Lung (tissue), 12 donors: Measurements from ENCODE around the gene TPPP2. TPM values are rescaled to one million over a fixed set of nuclear protein-coding genes. Genes with fewer than 3 reads are reported as not detected.

Experiments used
- ATAC-seq: fragments of 200-7000 bp; cut with Tn5 transposase; one replicate; pipeline ENCODE4 v1.9.1; 2020; ENCODE audit warnings: moderate number of reproducible peaks; ENCODE audit not compliant: insufficient read depth, low FRiP score
- DNase-seq, 3 donors: peaks; one replicate each; pipeline ENCODE4 v3.0.0-alpha.2; 2013 to 2017
- H3K27ac ChIP-seq, 2 donors: one replicate each; pipeline ENCODE4 v1.5.1; 2013; ENCODE audit warnings: mild to moderate bottlenecking in 2 of 2, moderate library complexity in 2 of 2, control low read depth in 1 of 2, inconsistent platforms in 1 of 2, low read depth in 1 of 2, low read length in 1 of 2
- H3K27me3 ChIP-seq, 3 donors: one replicate each; pipeline ENCODE4 v1.5.1; 2013; ENCODE audit warnings: low read length in 2 of 3; ENCODE audit not compliant: control insufficient read depth in 3 of 3, insufficient read depth in 3 of 3
- H3K36me3 ChIP-seq, 4 donors: one replicate each; pipeline ENCODE4 v1.5.1; 2013; ENCODE audit warnings: low read length in 4 of 4, mild to moderate bottlenecking in 1 of 4, moderate library complexity in 1 of 4; ENCODE audit not compliant: control insufficient read depth in 4 of 4, insufficient read depth in 4 of 4
- H3K4me1 ChIP-seq, 5 donors: one replicate each; pipeline ENCODE4 v1.5.1; 2013; ENCODE audit warnings: low read length in 5 of 5, mild to moderate bottlenecking in 2 of 5, moderate library complexity in 1 of 5; ENCODE audit not compliant: control insufficient read depth in 5 of 5, insufficient read depth in 5 of 5
- H3K4me3 ChIP-seq: one replicate; pipeline ENCODE4 v1.5.1; 2013; ENCODE audit warnings: mild to moderate bottlenecking, control low read depth, moderate library complexity
- H3K9ac ChIP-seq, 2 donors: one replicate each; pipeline ENCODE4 v1.5.1; 2013; ENCODE audit warnings: low read length in 2 of 2, control low read depth in 1 of 2; ENCODE audit not compliant: insufficient read depth in 1 of 2
- H3K9me3 ChIP-seq, 4 donors: one replicate each; pipeline ENCODE4 v1.5.1; 2013; ENCODE audit warnings: low read length in 3 of 4, mild to moderate bottlenecking in 1 of 4, moderate library complexity in 1 of 4; ENCODE audit not compliant: control insufficient read depth in 4 of 4, insufficient read depth in 3 of 4
- CTCF ChIP-seq: IDR thresholded peaks from 2 replicates; pipeline ENCODE4 v1.5.1; 2012; ENCODE audit warnings: mild to moderate bottlenecking; ENCODE audit errors: control extremely low read depth, extremely low read depth
- WGBS, 2 donors: extraction: QIAGEN DNeasy Blood & Tissue Kit; methylation state at CpG; one replicate each; pipeline ENCODE4 v1.1.7; 2013; 5-methylcytosine and 5-hydroxymethylcytosine counted together
- polyA plus RNA-seq, 2 donors: library from polyadenylated mRNA; stranded (reverse); fragments of 200-250 nt; gene quantifications; one replicate each; pipeline ENCODE4 v1.2.1, GENCODE V29; 2013
- total RNA-seq, 2 donors: library from RNA; depleted of rRNA in 1 of 2; stranded (reverse); fragments of >200 nt in 1 of 2; gene quantifications; one replicate each; pipeline ENCODE4 v1.2.1, GENCODE V29; 2014 to 2021
- donor health status: control.
- donor health status: control.
- donor health status: Bipolar disorder and iron deficiency.
- donor health status: healthy.
- donor health status: DM: yes; HTN: yes; CAD: no.

Gene TPPP2
- total and polyA plus RNA-seq, 4 donors, result 0.65 TPM; not detected in 3

- DNase-seq, result no peak
- Histone ChIP-seq H3K9me3 (no peaks in the 10 kb centered on the region), H3K4me3 (no peak overlapping the region), H3K4me1 (peaks cover 0 to 5% (median 0%) of the 10 kb centered on the region in 5 donors), H3K9ac (no peak overlapping the region), H3K27me3 (no peaks in the 10 kb centered on the region), H3K36me3 (no peaks in the 10 kb centered on the region), H3K27ac (no peak overlapping the region)
- no peak for TF ChIP-seq CTCF
- ATAC-seq, result no peak
- 72 to 79% methylated on average over 8 of the region's 8 CpGs for WGBS, 2 donors
These were observed 30.0 kb downstream of the TPPP2 start for GRCh38 chr14:21059842-21060613.

DNA sequence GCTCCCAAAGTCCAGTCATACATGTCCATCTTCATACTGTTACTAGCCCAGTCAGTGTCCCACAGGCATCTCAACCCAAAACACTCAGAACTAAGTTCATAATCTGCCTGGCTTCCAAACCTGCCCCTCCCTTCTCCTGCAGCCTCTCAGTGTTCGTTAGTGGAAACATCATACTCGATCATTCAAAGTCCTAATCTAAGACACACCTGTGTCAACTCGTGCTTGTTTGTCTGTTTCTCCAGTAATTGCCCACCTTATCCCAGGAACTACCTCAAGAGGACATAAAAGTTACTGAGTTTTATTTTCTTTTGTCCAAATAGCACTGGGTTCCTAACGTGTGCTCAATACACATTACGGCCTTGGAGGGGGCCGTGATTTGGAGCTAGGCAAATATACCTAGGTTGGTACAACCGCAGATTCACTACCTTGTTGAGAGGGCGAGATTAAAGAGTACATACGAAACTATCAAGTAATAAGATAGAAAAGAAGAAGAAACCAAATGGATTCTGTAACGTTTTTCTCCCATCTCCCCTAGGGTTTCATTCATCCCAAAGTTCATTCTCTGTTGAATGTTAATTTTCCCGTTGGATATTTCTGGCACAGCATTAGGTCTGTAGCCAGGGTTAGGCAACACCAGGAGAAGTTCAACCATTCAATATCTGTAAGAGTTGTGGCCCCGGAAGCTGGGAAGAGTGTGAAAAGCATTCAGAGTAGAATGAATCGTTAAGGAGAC is 30.8 kb downstream of the TPPP2 start:
- no peak overlapping the region for H3K9ac ChIP-seq
- WGBS, 2 donors, result 80 to 87% methylated on average over 13 of the region's 13 CpGs
- no peak for TF ChIP-seq CTCF
- no peaks in the 10 kb centered on the region for H3K27me3 ChIP-seq
- no peak overlapping the region for H3K27ac ChIP-seq
- peaks cover 0 to 5% (median 0%) of the 10 kb centered on the region in 5 donors for H3K4me1 ChIP-seq
- no peak overlapping the region for H3K4me3 ChIP-seq
- H3K36me3 ChIP-seq, result no peaks in the 10 kb centered on the region
- no peak for ATAC-seq
- DNase-seq, result no peak
- no peaks in the 10 kb centered on the region for H3K9me3 ChIP-seq

DNA sequence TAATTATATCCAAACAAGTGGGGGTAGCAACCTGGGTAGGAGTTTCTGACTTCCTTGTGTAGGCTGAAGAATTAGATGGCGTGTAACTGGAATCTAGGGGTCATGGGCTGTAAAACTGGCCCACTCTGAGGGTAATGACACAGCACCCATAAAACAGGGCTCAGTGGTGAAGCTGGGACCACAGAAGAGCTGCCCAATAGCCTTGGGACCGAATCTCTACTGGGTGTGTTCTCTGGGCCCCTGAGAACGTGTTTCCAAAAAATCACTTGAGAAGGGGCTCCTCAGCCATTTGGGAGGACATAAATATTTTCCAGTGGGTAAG is 31.3 kb downstream of the TPPP2 start:
- WGBS, 2 donors, result 92 to 94% methylated on average over 3 of the region's 3 CpGs
- Histone ChIP-seq H3K27ac (no peak overlapping the region), H3K27me3 (no peaks in the 10 kb centered on the region), H3K4me1 (peaks cover 0 to 5% (median 0%) of the 10 kb centered on the region in 5 donors), H3K9ac (no peak overlapping the region), H3K4me3 (no peak overlapping the region), H3K9me3 (no peaks in the 10 kb centered on the region), H3K36me3 (no peaks in the 10 kb centered on the region)
- DNase-seq (no peak), ATAC-seq (no peak)
- no peak for TF ChIP-seq CTCF
